Fibroblast of lung (primary cell): ENCODE data around the gene MIXL1. TPM values are rescaled to one million over a fixed set of nuclear protein-coding genes. Genes with fewer than 3 reads are reported as not detected.

Source experiments
- DNase-seq, 2 donors: peaks; one replicate each; pipeline versions ENCODE4 v3.0.0 to v3.0.0-alpha.2; 2010; ENCODE audit warnings: low read depth in 2 of 2
- H2AFZ ChIP-seq: 2 replicates; pipeline ENCODE4 v1.5.1; 2012; ENCODE audit warnings: low read length, control low read depth, inconsistent platforms
- H3K27ac ChIP-seq: 2 replicates; pipeline ENCODE4 v1.5.1; 2011; ENCODE audit warnings: low read length, control low read depth; ENCODE audit not compliant: insufficient read depth
- H3K27me3 ChIP-seq: 2 replicates; pipeline ENCODE4 v1.5.1; 2011; ENCODE audit warnings: mild to moderate bottlenecking, low read length; ENCODE audit not compliant: control insufficient read depth, insufficient read depth
- H3K36me3 ChIP-seq: 2 replicates; pipeline ENCODE4 v1.5.1; 2011; ENCODE audit warnings: low read length; ENCODE audit not compliant: control insufficient read depth, insufficient read depth
- H3K4me1 ChIP-seq: 2 replicates; pipeline ENCODE4 v1.5.1; 2011; ENCODE audit warnings: low read length; ENCODE audit not compliant: control insufficient read depth, insufficient read depth; ENCODE audit errors: extremely low read depth
- H3K4me2 ChIP-seq: 2 replicates; pipeline ENCODE4 v1.5.1; 2011; ENCODE audit warnings: low read length, control low read depth; ENCODE audit not compliant: insufficient read depth; ENCODE audit errors: extremely low read depth
- H3K4me3 ChIP-seq, 4 experiments: fragments of 200-600 bp in 1 of 4; sonication (generic) in 1 of 4; replicated peaks in 1 of 4; 2 replicates each; pipeline ENCODE4 v1.5.1; 2011 to 2016; ENCODE audit warnings: low read length in 4 of 4, low read depth in 3 of 4, mild to moderate bottlenecking in 3 of 4, control low read depth in 2 of 4, inconsistent platforms in 1 of 4, mixed read lengths in 1 of 4; ENCODE audit not compliant: insufficient read depth in 1 of 4; ENCODE audit errors: control extremely low read depth in 1 of 4
- H3K79me2 ChIP-seq: 2 replicates; pipeline ENCODE4 v1.5.1; 2012; ENCODE audit warnings: mild to moderate bottlenecking, low read length, inconsistent platforms; ENCODE audit not compliant: control insufficient read depth, insufficient read depth
- H3K9ac ChIP-seq: 2 replicates; pipeline ENCODE4 v1.5.1; 2011; ENCODE audit warnings: mild to moderate bottlenecking, low read length, control low read depth; ENCODE audit not compliant: insufficient read depth
- H3K9me3 ChIP-seq: 2 replicates; pipeline ENCODE4 v1.5.1; 2012; ENCODE audit warnings: low read depth, low read length; ENCODE audit not compliant: control insufficient read depth, insufficient read depth
- H4K20me1 ChIP-seq: 2 replicates; pipeline ENCODE4 v1.5.1; 2011; ENCODE audit warnings: low read length; ENCODE audit not compliant: control insufficient read depth, insufficient read depth; ENCODE audit errors: extremely low read depth
- CTCF ChIP-seq, 2 donors: IDR thresholded peaks in 1 of 2; conservative IDR thresholded peaks in 1 of 2; 1 replicate in 1 of 2; 2 replicates in 1 of 2; pipeline ENCODE4 v1.5.1; 2011 to 2012; ENCODE audit warnings: low read length in 2 of 2, control low read depth in 1 of 2, inconsistent platforms in 1 of 2, low read depth in 1 of 2, mild to moderate bottlenecking in 1 of 2
- EZH2 ChIP-seq: IDR thresholded peaks from 2 replicates; pipeline ENCODE4 v1.5.1; 2012; ENCODE audit warnings: low read length, control low read depth, mild to moderate bottlenecking; ENCODE audit errors: missing control alignments
- polyA plus RNA-seq, 2 donors: library from polyadenylated mRNA; depleted of rRNA in 1 of 2; stranded (reverse) in 1 of 2; unstranded in 1 of 2; fragments of >200 nt; gene quantifications; 2 replicates each; pipeline ENCODE4 v1.2.1, GENCODE V29; 2011 to 2012; ENCODE audit warnings: missing spikeins in 1 of 2
- total RNA-seq: library from RNA; depleted of rRNA; stranded (reverse); fragments of >200 nt; gene quantifications from 2 replicates; pipeline ENCODE4 v1.2.1, GENCODE V29; 2014

The MIXL1 gene
- total and polyA plus RNA-seq, 2 donors (not counting 1 experiment from before 2014, with no cell fraction given), result 0.07 TPM; not detected in 1

- peaks cover 2% of the 10 kb centered on the region for H3K36me3 ChIP-seq
- no peak for TF ChIP-seq CTCF (conservative IDR thresholded peaks at IDR 0.05 in 1 of 2, IDR thresholded peaks at IDR 0.05 in 1 of 2; ENCODE audit: low read depth in 1 of 2, low read length in 2 of 2)
- TF ChIP-seq EZH2, result no peak
- H3K4me1 ChIP-seq, result peaks cover 7% of the 10 kb centered on the region
- H3K4me3 ChIP-seq, result peak overlapping the region; percentile 70 to 98 (median 82)
- peak overlapping the region; percentile 72 for H3K4me2 ChIP-seq
- H3K9me3 ChIP-seq, result no peaks in the 10 kb centered on the region
- H2AFZ ChIP-seq, result no peak overlapping the region
- H3K27ac ChIP-seq, result peak overlapping the region; percentile 87
- H3K27me3 ChIP-seq, result no peaks in the 10 kb centered on the region
- peak; percentile 22 to 45 for DNase-seq
- peaks cover 64% of the 10 kb centered on the region for H3K79me2 ChIP-seq
- peaks cover 11% of the 10 kb centered on the region for H4K20me1 ChIP-seq
- H3K9ac ChIP-seq, result peak overlapping the region; percentile 87
Observed at GRCh38 chr1:226185141-226186036, 38.1 kb upstream of the MIXL1 start.

GRCh38 chr1:226186124-226187018 lies 37.1 kb upstream of the MIXL1 start, which contains the start of gene ACBD3:
Gene ACBD3, minus strand, starts transcription at chr1:226186741. Its CDS starts 66 bp downstream, at chr1:226186675.
- TF ChIP-seq EZH2 (no peak), CTCF (conservative IDR thresholded peaks at IDR 0.05 in 1 of 2, IDR thresholded peaks at IDR 0.05 in 1 of 2; ENCODE audit: low read depth in 1 of 2, low read length in 2 of 2) (peak in 1 of 2 donors; percentile 7)
- Histone ChIP-seq H3K4me2 (peak within 1 kb of the TSS; percentile 92), H2AFZ (peak within 1 kb of the TSS; percentile 95), H3K9ac (peak within 1 kb of the TSS; percentile 87), H3K27ac (peak within 1 kb of the TSS; percentile 87), H4K20me1 (peaks cover 6% of the 10 kb centered on the region), H3K9me3 (no peaks in the 10 kb centered on the region), H3K4me3 (peak within 1 kb of the TSS; percentile 81 to 98 (median 89)), H3K36me3 (peaks cover 2% of the 10 kb centered on the region), H3K27me3 (no peaks in the 10 kb centered on the region), H3K4me1 (peaks cover 7% of the 10 kb centered on the region), H3K79me2 (peaks cover 56% of the 10 kb centered on the region)
- DNase-seq, result peak; percentile 87

- Histone ChIP-seq H3K9me3 (no peaks in the 10 kb centered on the region), H2AFZ (peak overlapping the region; percentile 95), H3K4me2 (peak overlapping the region; percentile 92), H3K4me1 (peaks cover 7% of the 10 kb centered on the region), H3K27me3 (no peaks in the 10 kb centered on the region), H3K36me3 (peaks cover 2% of the 10 kb centered on the region), H3K9ac (peak overlapping the region; percentile 87), H3K27ac (peak overlapping the region; percentile 87), H4K20me1 (peaks cover 6% of the 10 kb centered on the region), H3K79me2 (peaks cover 50% of the 10 kb centered on the region), H3K4me3 (peak overlapping the region; percentile 70 to 95 (median 82))
- no peak for TF ChIP-seq EZH2
- no peak for TF ChIP-seq CTCF (conservative IDR thresholded peaks at IDR 0.05 in 1 of 2, IDR thresholded peaks at IDR 0.05 in 1 of 2; ENCODE audit: low read depth in 1 of 2, low read length in 2 of 2)
- DNase-seq, result no peak
Observed at GRCh38 chr1:226187019-226187322, 36.5 kb upstream of the MIXL1 start.
